Measurements from ENCODE around the gene TRPV6. TPM values are rescaled to one million over a fixed set of nuclear protein-coding genes. Genes with fewer than 3 reads are reported as not detected.

Gene TRPV6
- total and polyA plus RNA-seq, 2 experiments from 2014 or later: 0.08 to 0.80 TPM

- H3K27me3 ChIP-seq (ENCODE audit: insufficient read depth): no peaks in the 10 kb centered on the region
- no peaks in the 10 kb centered on the region for H3K79me2 ChIP-seq (replicated peaks; ENCODE audit: insufficient read depth)
- ATAC-seq (no peak), DNase-seq (ENCODE audit: low spot score) (no peak)
- Mint-ChIP-seq H3K36me3 (ENCODE audit: low read depth) (no peaks in the 10 kb centered on the region; the same call in 2 of the 3 replicates), H3K4me3 (no peak overlapping the region), H3K27ac (no peak overlapping the region), H3K4me1 (peaks cover 10% of the 10 kb centered on the region), H3K9me3 (peaks cover 5% of the 10 kb centered on the region; the same call in 2 of the 3 replicates), H3K27me3 (ENCODE audit: insufficient read depth, low read depth, poor library complexity) (peaks cover 2% of the 10 kb centered on the region)
- H2AFZ ChIP-seq: no peak overlapping the region; the same call in 1 of the 2 replicates
- no peak overlapping the region for H3K4me2 ChIP-seq
- H3K9me2 ChIP-seq (ENCODE audit: insufficient read depth): no peaks in the 10 kb centered on the region
- no peak overlapping the region for H3K27ac ChIP-seq (ENCODE audit: low read depth)
- no peaks in the 10 kb centered on the region for H3K36me3 ChIP-seq (ENCODE audit: insufficient read depth)
- H3K4me3 ChIP-seq: no peak overlapping the region
- H3K4me1 ChIP-seq (ENCODE audit: insufficient read depth): peaks cover 3% of the 10 kb centered on the region; the same call in 1 of the 2 replicates
- H3F3A ChIP-seq (replicated peaks; ENCODE audit: low read depth): no peaks in the 10 kb centered on the region
- H4K20me1 ChIP-seq (replicated peaks; ENCODE audit: insufficient read depth): no peaks in the 10 kb centered on the region
- TF ChIP-seq NANOG (IDR thresholded peaks at IDR 0.05; ENCODE audit: borderline replicate concordance) (no peak), POLR2AphosphoS5 (IDR thresholded peaks at IDR 0.05; ENCODE audit: low read depth) (no peak), ZNF331 (CRISPR knock-in tag; IDR thresholded peaks at IDR 0.05; ENCODE audit: low read depth) (no peak), STAT1 (IDR thresholded peaks at IDR 0.05; ENCODE audit: unreplicated experiment) (no peak), CTCF (conservative IDR thresholded peaks at IDR 0.05; ENCODE audit: low read depth in 2 of 2) (no peak), EZH2 (IDR thresholded peaks at IDR 0.05; ENCODE audit: low read depth, unreplicated experiment) (no peak), ETS1 (IDR thresholded peaks at IDR 0.05) (no peak), EZH2phosphoT487 (IDR thresholded peaks at IDR 0.05; ENCODE audit: unreplicated experiment) (no peak), ZNF462 (CRISPR knock-in tag; IDR thresholded peaks at IDR 0.05) (no peak), REST (IDR thresholded peaks at IDR 0.05; ENCODE audit: unreplicated experiment) (no peak), ZNF114 (CRISPR knock-in tag; IDR thresholded peaks at IDR 0.05) (no peak), JUNB (IDR thresholded peaks at IDR 0.05; ENCODE audit: unreplicated experiment) (no peak), CREB1 (CRISPR knock-in tag; IDR thresholded peaks at IDR 0.05; ENCODE audit: low read depth) (no peak)
Measured at GRCh38 chr7:142886866-142887265, 1.3 kb upstream of the TRPV6 start.

Measured in GM23338 (cell line).